Right lobe of liver (tissue), 6 donors: Measurements from ENCODE around the gene ARFGEF3. TPM values are rescaled to one million over a fixed set of nuclear protein-coding genes. Genes with fewer than 3 reads are reported as not detected.

Source experiments
- ATAC-seq, 4 donors: fragments of 200-7000 bp; cut with Tn5 transposase; one replicate each; pipeline ENCODE4 v1.9.1; 2020; ENCODE audit warnings: mild to moderate bottlenecking in 4 of 4, moderate library complexity in 4 of 4
- DNase-seq, 3 donors: peaks; one replicate each; pipeline ENCODE4 v3.0.0-alpha.2; 2020
- H3K27ac ChIP-seq, 3 donors: fragments of 200-600 bp; one replicate each; pipeline ENCODE4 v1.8.0; 2022
- H3K27me3 ChIP-seq, 2 donors: fragments of 200-600 bp; one replicate each; pipeline ENCODE4 v1.8.0; 2022
- H3K36me3 ChIP-seq, 4 donors: fragments of 200-600 bp; sonication (generic) in 1 of 4; one replicate each; pipeline versions ENCODE4 v1.5.1 to v1.8.0; 2017 to 2022; ENCODE audit warnings: control low read depth in 1 of 4
- H3K4me1 ChIP-seq, 4 donors: fragments of 200-600 bp; sonication (generic) in 1 of 4; one replicate each; pipeline versions ENCODE4 v1.5.1 to v1.8.0; 2017 to 2022; ENCODE audit warnings: control low read depth in 1 of 4
- H3K4me3 ChIP-seq, 3 donors: fragments of 200-600 bp; one replicate each; pipeline ENCODE4 v1.8.0; 2022
- H3K9me3 ChIP-seq, 4 donors: fragments of 200-600 bp; sonication (generic) in 1 of 4; one replicate each; pipeline versions ENCODE4 v1.5.1 to v1.8.0; 2017 to 2022; ENCODE audit warnings: control low read depth in 1 of 4
- POLR2A ChIP-seq: fragments of 450-650 bp; IDR thresholded peaks from one replicate; pipeline ENCODE4 v1.6.1; 2017; ENCODE audit warnings: antibody characterized with exemption, mild to moderate bottlenecking
- WGBS: methylation state at CpG from one replicate; pipeline ENCODE4 v1.1.6; 2018; ENCODE audit warnings: low coverage, low lambda C conversion rate; ENCODE audit not compliant: insufficient coverage; ENCODE audit errors: missing lambda C conversion rate; 5-methylcytosine and 5-hydroxymethylcytosine counted together
- intact Hi-C, 2 donors: fragments of 100-400 bp; cut with DNase I; formaldehyde crosslinking; loops; one replicate each; pipeline versions ENCODE4 v1.11.2 to v1.14.1; 2022
- long read RNA-seq: library from polyadenylated mRNA; unstranded; transcript quantifications from one replicate; pipeline ENCODE4 v2.0.0, GENCODE V29; 2019
- total RNA-seq, 6 experiments: library from RNA; depleted of rRNA in 2 of 6; stranded (reverse); fragments of >200 nt in 2 of 6; fragmentation: NEBNext Ultra II Directional in 3 of 6; extraction: Animal tissue kit (Norgen Biotek cat#: 25700) in 3 of 6; gene quantifications; one replicate each; pipeline versions ENCODE4 v1.1.0 to v1.2.4, GENCODE V29; 2016 to 2023
- TF ChIP-seq, protein P1 (sequence below), 4 donors: fragments of 200-600 bp in 3 of 4; fragments of 450-650 bp in 1 of 4; IDR thresholded peaks; one replicate each; pipeline versions ENCODE4 v1.5.1 to v1.8.0; 2016 to 2022; ENCODE audit warnings: antibody characterized with exemption in 4 of 4, mild to moderate bottlenecking in 2 of 4
- donor health status: DM: no; HTN: yes; CAD: no.
- donor health status: DM: no; HTN: no; CAD: no.
- donor health status: DM: no; HTN: no; CAD: no.
- donor health status: DM: no; HTN: yes; CAD: no.
- donor health status: DM: no; HTN: yes; CAD: no.

Gene ARFGEF3
- 1 to 10 TPM in 1 of 6 experiments, under 1 TPM in 5; 0.07 to 2.0 (median 0.24) TPM for total RNA-seq
- long read RNA-seq: 0 reads

DNA sequence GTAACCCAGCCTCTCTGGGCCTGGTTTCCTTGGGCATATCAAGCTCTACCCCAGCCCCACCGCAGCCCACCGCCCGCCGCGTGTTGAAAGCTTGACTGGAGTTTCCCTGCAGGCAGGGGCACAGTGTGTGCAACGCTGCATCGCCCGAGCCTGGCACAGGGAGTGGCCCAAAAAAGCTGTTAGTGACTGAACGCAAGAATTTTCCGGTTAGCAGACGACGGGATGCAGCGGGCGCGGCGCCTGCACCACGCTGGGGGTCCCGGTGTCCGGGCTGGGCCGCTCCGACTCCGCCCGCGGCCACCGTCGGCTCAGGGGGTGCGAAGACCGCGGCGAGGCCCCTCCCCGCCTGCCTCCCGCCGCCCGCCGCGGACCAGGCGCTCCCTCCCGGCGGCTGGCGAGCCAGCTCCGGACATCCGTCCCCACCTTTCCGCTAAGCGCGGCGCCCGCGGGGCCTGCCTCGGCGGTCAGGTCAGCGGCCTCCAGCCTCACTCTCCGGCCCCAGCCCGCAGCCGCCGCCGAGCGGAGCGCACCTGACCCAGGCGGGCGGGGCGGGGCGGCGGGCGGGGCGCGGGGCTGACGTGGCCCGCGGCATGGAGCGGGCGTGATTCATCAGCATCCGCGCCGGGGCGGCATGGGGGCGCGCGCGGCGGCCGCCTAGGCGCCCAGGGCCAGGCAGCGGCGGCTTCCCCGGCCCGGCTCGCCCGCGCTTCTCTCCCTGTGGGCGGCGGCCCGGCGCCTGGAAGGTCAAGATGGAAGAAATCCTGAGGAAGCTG is at the start of gene ARFGEF3:
ARFGEF3 (plus strand) TSS at position 602 of the 773 bp plus-strand sequence; CDS start at position 750, 148 bp downstream.
- peak; percentile 88 to 93 (median 90) for ATAC-seq
- intact Hi-C loops: no loop called here

DNA sequence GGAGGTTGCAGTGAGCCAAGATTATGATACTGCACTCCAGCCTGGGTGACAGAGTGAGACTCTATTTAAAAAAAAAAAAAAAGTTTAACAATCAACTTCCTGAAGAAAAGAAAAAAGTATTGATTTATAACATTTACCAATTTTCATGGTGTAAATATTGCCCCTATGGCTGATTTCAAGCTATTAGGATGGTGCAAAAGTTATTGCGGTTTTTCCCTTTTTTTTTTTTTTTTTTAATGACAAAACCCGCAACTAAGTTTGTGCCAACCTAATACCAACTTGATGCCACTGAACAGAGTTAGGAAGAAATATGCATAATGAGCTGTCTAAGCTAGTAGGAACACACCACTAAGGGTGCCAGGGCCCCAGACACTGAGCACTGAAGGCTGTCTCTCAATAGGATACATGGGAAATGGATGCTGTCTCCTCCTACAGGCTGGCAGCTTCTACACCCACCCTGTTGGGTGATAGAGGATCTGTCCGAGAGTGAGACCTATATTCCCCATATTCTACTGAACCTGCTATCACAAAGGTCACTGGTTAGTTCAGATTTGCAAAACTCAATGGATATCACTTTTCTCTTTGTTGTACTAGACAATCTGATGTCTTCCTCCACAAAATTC is 48.0 kb upstream of the ARFGEF3 start:
- Histone ChIP-seq H3K36me3 (no peaks in the 10 kb centered on the region), H3K27me3 (no peaks in the 10 kb centered on the region), H3K4me1 (no peaks in the 10 kb centered on the region), H3K27ac (no peak overlapping the region), H3K9me3 (no peaks in the 10 kb centered on the region), H3K4me3 (no peak overlapping the region)
- TF ChIP-seq POLR2A: no peak
- TF ChIP-seq, protein P1, sequence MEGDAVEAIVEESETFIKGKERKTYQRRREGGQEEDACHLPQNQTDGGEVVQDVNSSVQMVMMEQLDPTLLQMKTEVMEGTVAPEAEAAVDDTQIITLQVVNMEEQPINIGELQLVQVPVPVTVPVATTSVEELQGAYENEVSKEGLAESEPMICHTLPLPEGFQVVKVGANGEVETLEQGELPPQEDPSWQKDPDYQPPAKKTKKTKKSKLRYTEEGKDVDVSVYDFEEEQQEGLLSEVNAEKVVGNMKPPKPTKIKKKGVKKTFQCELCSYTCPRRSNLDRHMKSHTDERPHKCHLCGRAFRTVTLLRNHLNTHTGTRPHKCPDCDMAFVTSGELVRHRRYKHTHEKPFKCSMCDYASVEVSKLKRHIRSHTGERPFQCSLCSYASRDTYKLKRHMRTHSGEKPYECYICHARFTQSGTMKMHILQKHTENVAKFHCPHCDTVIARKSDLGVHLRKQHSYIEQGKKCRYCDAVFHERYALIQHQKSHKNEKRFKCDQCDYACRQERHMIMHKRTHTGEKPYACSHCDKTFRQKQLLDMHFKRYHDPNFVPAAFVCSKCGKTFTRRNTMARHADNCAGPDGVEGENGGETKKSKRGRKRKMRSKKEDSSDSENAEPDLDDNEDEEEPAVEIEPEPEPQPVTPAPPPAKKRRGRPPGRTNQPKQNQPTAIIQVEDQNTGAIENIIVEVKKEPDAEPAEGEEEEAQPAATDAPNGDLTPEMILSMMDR (IDR thresholded peaks at IDR 0.05): no peak
- intact Hi-C loops: loop anchor here in 1 of 2 donors (10.0 kb wide), 2 partner anchors 109 to 171 kb away; no protein-coding TSS in a partner anchor
- DNase-seq: no peak
- no peak for ATAC-seq
- 69% methylated on average over 3 of the region's 3 CpGs for WGBS

More for the DNA sequence above, at the start of gene ARFGEF3:
- peaks cover 4 to 15% of the 10 kb centered on the region in 2 donors for H3K27me3 ChIP-seq
- WGBS: no CpG with 5 or more reads among the region's 93 CpGs
- no peaks in the 10 kb centered on the region for H3K9me3 ChIP-seq
- H3K27ac ChIP-seq: no peak within 1 kb of the TSS
- no peak for TF ChIP-seq POLR2A
- TF ChIP-seq, protein P1 (IDR thresholded peaks at IDR 0.05): no peak
- H3K4me1 ChIP-seq: peaks cover 0 to 14% (median 0%) of the 10 kb centered on the region in 4 donors
- DNase-seq: peak; percentile 63 to 75 (median 64)
- no peaks in the 10 kb centered on the region for H3K36me3 ChIP-seq
- H3K4me3 ChIP-seq: peak within 1 kb of the TSS; percentile 38 to 59 (median 57)

- intact Hi-C loops: loop anchor here (5.0 to 10.0 kb wide), 3 partner anchors 110 to 172 kb away; no protein-coding TSS in a partner anchor
- no peak overlapping the region for H3K4me3 ChIP-seq
- no peak overlapping the region for H3K27ac ChIP-seq
- no peaks in the 10 kb centered on the region for H3K36me3 ChIP-seq
- WGBS: 44% methylated on average over 7 of the region's 7 CpGs
- DNase-seq: no peak
- H3K27me3 ChIP-seq: no peaks in the 10 kb centered on the region
- ATAC-seq: no peak
- no peaks in the 10 kb centered on the region for H3K9me3 ChIP-seq
- no peaks in the 10 kb centered on the region for H3K4me1 ChIP-seq
- no peak for TF ChIP-seq POLR2A
- TF ChIP-seq, protein P1 (IDR thresholded peaks at IDR 0.05): no peak
Measured at GRCh38 chr6:138115201-138115600, 46.5 kb upstream of the ARFGEF3 start.

GRCh38 chr6:138115877-138116660 is 45.7 kb upstream of the ARFGEF3 start:
- Histone ChIP-seq H3K9me3 (no peaks in the 10 kb centered on the region), H3K36me3 (no peaks in the 10 kb centered on the region), H3K4me1 (no peaks in the 10 kb centered on the region), H3K4me3 (no peak overlapping the region), H3K27ac (peak overlapping the region in 2 of 3 donors; percentile 27 to 45), H3K27me3 (no peaks in the 10 kb centered on the region)
- whole genome bisulfite sequencing: 13% methylated on average over 13 of the region's 13 CpGs
- TF ChIP-seq, protein P1 (IDR thresholded peaks at IDR 0.05): peak; percentile 70 to 91 (median 72)
- TF ChIP-seq POLR2A: no peak
- intact Hi-C loops: loop anchor here (5.0 to 10.0 kb wide), 3 partner anchors 111 to 171 kb away; no protein-coding TSS in a partner anchor
- ATAC-seq (peak; percentile 95 to 97 (median 96)), DNase-seq (peak; percentile 52 to 63 (median 57))
